Effector CD8-positive, alpha-beta T cell (primary cell): ENCODE measurements around the gene GRAMD2A.
A peak's percentile ranks its signal among the peaks of the same experiment; 100 is the strongest.

Experiments
- DNase-seq: peaks from one replicate; lab custom pipeline; 2025; lab: John Stamatoyannopoulos, UW

GRAMD2A gene

GRCh38 chr15:72168131-72168807 is 29.3 kb downstream of the GRAMD2A start:
- no peak for DNase-seq

GRCh38 chr15:72167445-72167844 is 30.1 kb downstream of the GRAMD2A start:
- no peak for DNase-seq

- DNase-seq = no peak
These were observed 30.7 kb downstream of the GRAMD2A start for GRCh38 chr15:72166716-72167417.

- no peak for DNase-seq
These were observed 33.9 kb downstream of the GRAMD2A start for GRCh38 chr15:72163719-72164118.

GRCh38 chr15:72162569-72162968 is 35.0 kb downstream of the GRAMD2A start:
- no peak for DNase-seq

GRCh38 chr15:72161361-72162132 is 36.0 kb downstream of the GRAMD2A start:
- no peak for DNase-seq

- DNase-seq = no peak
These were observed 36.8 kb downstream of the GRAMD2A start for GRCh38 chr15:72160696-72161245.

- no peak for DNase-seq
These were observed 40.7 kb downstream of the GRAMD2A start for GRCh38 chr15:72156928-72157327.

GRCh38 chr15:72155635-72156616 is 41.7 kb downstream of the GRAMD2A start:
- DNase-seq = peak; percentile 70

- no peak for DNase-seq
These were observed 42.5 kb downstream of the GRAMD2A start for GRCh38 chr15:72155003-72155621.

GRCh38 chr15:72154316-72154715 is 43.3 kb downstream of the GRAMD2A start:
- no peak for DNase-seq

GRCh38 chr15:72153269-72154000 is 44.2 kb downstream of the GRAMD2A start:
- no peak for DNase-seq

GRCh38 chr15:72147418-72147817 is 50.2 kb downstream of the GRAMD2A start:
- DNase-seq = no peak

GRCh38 chr15:72146934-72147333 is 50.7 kb downstream of the GRAMD2A start:
- no peak for DNase-seq

GRCh38 chr15:72146221-72146620 is 51.4 kb downstream of the GRAMD2A start:
- DNase-seq = no peak

- DNase-seq = no peak
These were observed 56.2 kb downstream of the GRAMD2A start for GRCh38 chr15:72141171-72142084.

GRCh38 chr15:72140088-72140487 is 57.5 kb downstream of the GRAMD2A start:
- DNase-seq = no peak

- DNase-seq = no peak
These were observed 57.9 kb downstream of the GRAMD2A start for GRCh38 chr15:72139667-72140066.
